GM12878 (cell line): ENCODE measurements around the gene NEO1. TPM values are rescaled to one million over a fixed set of nuclear protein-coding genes. Genes with fewer than 3 reads are reported as not detected.

Source experiments
- ATAC-seq: fragments of 200-7000 bp; cut with Tn5 transposase; 3 replicates; pipeline ENCODE4 v1.9.1; 2020; ENCODE audit warnings: mild to moderate bottlenecking, moderate library complexity
- BruUV-seq: library from RNA; stranded (reverse); fragments of 400-500 nt; replicated peaks from 2 replicates; lab custom pipeline; 2021; lab: Mats Ljungman, UMichigan
- CTCF ChIA-PET: fragments of 300-600 bp; sonication (Branson Sonifier 250); formaldehyde crosslinking; extraction: SDS; loops from one replicate; lab custom pipeline; 2021; ENCODE audit warnings: inconsistent platforms; lab: Yijun Ruan, JAX
- POLR2A ChIA-PET: fragments of 350-600 bp; formaldehyde crosslinking; extraction: SDS; loops from one replicate; lab custom pipeline; 2021; ENCODE audit warnings: inconsistent platforms; lab: Charles Lee
- RAD21 ChIA-PET: fragments of 300-600 bp; sonication (Branson Sonifier 250); formaldehyde crosslinking; loops from one replicate; lab custom pipeline; 2023; ENCODE audit warnings: antibody characterized with exemption; ENCODE audit not compliant: unreplicated experiment; lab: Charles Lee
- SMC1A ChIA-PET: fragments of 300-600 bp; sonication (Branson Sonifier 250); formaldehyde crosslinking; loops from one replicate; lab custom pipeline; 2023; ENCODE audit not compliant: unreplicated experiment, uncharacterized antibody; lab: Charles Lee
- DNase-seq: peaks from one replicate; pipeline ENCODE4 v3.0.0-alpha.2; 2011; ENCODE audit warnings: low read depth, low spot score
- FAIRE-seq: peaks from 3 replicates; lab custom pipeline; 2011; peaks lifted over from hg19 to GRCh38; lab: Jason Lieb, UNC
- H2AFZ ChIP-seq: 2 replicates; pipeline ENCODE4 v1.6.0; 2011; ENCODE audit warnings: low read depth, low read length, control low read depth; ENCODE audit not compliant: control insufficient read depth
- H3K27ac ChIP-seq: 2 replicates; pipeline ENCODE4 v1.5.1; 2011; ENCODE audit warnings: control low read depth; ENCODE audit not compliant: control insufficient read depth, insufficient read depth
- H3K27me3 ChIP-seq, 2 experiments: replicated peaks in 1 of 2; 2 replicates each; pipeline versions ENCODE4 v1.6.0 to v1.6.1; 2011; ENCODE audit warnings: low read length in 1 of 2; ENCODE audit not compliant: control insufficient read depth in 2 of 2, insufficient read depth in 2 of 2
- H3K36me3 ChIP-seq, 2 experiments: 2 replicates each; pipeline ENCODE4 v1.5.1; 2011; ENCODE audit warnings: low read length in 1 of 2; ENCODE audit not compliant: control insufficient read depth in 2 of 2, insufficient read depth in 2 of 2
- H3K4me1 ChIP-seq: 2 replicates; pipeline ENCODE4 v1.6.1; 2011; ENCODE audit warnings: mild to moderate bottlenecking, low read length, moderate library complexity, mixed read lengths; ENCODE audit not compliant: control insufficient read depth, insufficient read depth
- H3K4me2 ChIP-seq: 2 replicates; pipeline ENCODE4 v1.6.0; 2011; ENCODE audit warnings: control low read depth; ENCODE audit not compliant: control insufficient read depth, insufficient read depth
- H3K4me3 ChIP-seq: fragments of 200-600 bp; sonication (generic); 2 replicates; pipeline ENCODE4 v1.5.1; 2016
- H3K79me2 ChIP-seq: 2 replicates; pipeline ENCODE4 v1.6.0; 2011; ENCODE audit warnings: low read length; ENCODE audit not compliant: control insufficient read depth, insufficient read depth
- H3K9ac ChIP-seq: 2 replicates; pipeline ENCODE4 v1.8.0; 2011; ENCODE audit warnings: low read length, control low read depth, mixed read lengths; ENCODE audit not compliant: control insufficient read depth, insufficient read depth
- H3K9me3 ChIP-seq: replicated peaks from 3 replicates; pipeline ENCODE4 v1.5.1; 2011; ENCODE audit warnings: mild to moderate bottlenecking, low read length; ENCODE audit not compliant: control insufficient read depth, insufficient read depth
- H4K20me1 ChIP-seq: 2 replicates; pipeline ENCODE4 v1.6.0; 2011; ENCODE audit not compliant: control insufficient read depth, insufficient read depth
- BHLHE40 ChIP-seq, 2 experiments: fragments of 450-650 bp in 1 of 2; IDR thresholded peaks; 2 replicates each; pipeline ENCODE4 v1.6.1; 2011 to 2017; ENCODE audit warnings: low read depth in 2 of 2, borderline replicate concordance in 1 of 2, improper control_type of control experiment in 1 of 2, low read length in 1 of 2, mild to moderate bottlenecking in 1 of 2
- CBX5 ChIP-seq: sonication (generic); IDR thresholded peaks from 2 replicates; pipeline ENCODE4 v1.6.1; 2016; ENCODE audit warnings: low read depth, moderate library complexity, mild to moderate bottlenecking, inconsistent platforms
- CEBPB ChIP-seq, 2 experiments: fragments of 150-350 bp in 1 of 2; IDR thresholded peaks; 2 replicates each; pipeline ENCODE4 v1.6.1; 2012 to 2014; ENCODE audit warnings: low read depth in 2 of 2, low read length in 2 of 2, borderline replicate concordance in 1 of 2, inconsistent platforms in 1 of 2
- CREM ChIP-seq: IDR thresholded peaks from 2 replicates; pipeline ENCODE4 v1.6.1; 2014; ENCODE audit warnings: antibody characterized with exemption, low read depth
- E2F8 ChIP-seq: fragments of 450-650 bp; IDR thresholded peaks from 2 replicates; pipeline ENCODE4 v1.6.1; 2018; ENCODE audit warnings: mild to moderate bottlenecking, low read depth, moderate library complexity; ENCODE audit not compliant: partially characterized antibody
- IKZF1 ChIP-seq: fragments of 450-650 bp; conservative IDR thresholded peaks from 2 replicates; pipeline ENCODE4 v1.6.1; 2017; ENCODE audit warnings: antibody characterized with exemption, mild to moderate bottlenecking
- IKZF2 ChIP-seq, 2 experiments: fragments of 450-650 bp; IDR thresholded peaks; 2 replicates each; pipeline ENCODE4 v1.6.1; 2017; ENCODE audit warnings: mild to moderate bottlenecking in 2 of 2, moderate library complexity in 2 of 2
- LARP7 ChIP-seq: fragments of 450-650 bp; IDR thresholded peaks from 2 replicates; pipeline ENCODE4 v1.6.1; 2017; ENCODE audit warnings: mild to moderate bottlenecking
- MEF2B ChIP-seq: fragments of 450-650 bp; IDR thresholded peaks from 2 replicates; pipeline ENCODE4 v1.6.1; 2018; ENCODE audit warnings: mild to moderate bottlenecking, moderate library complexity; ENCODE audit not compliant: partially characterized antibody, poor library complexity, severe bottlenecking
- MTA3 ChIP-seq: IDR thresholded peaks from 2 replicates; pipeline ENCODE4 v1.6.1; 2012; ENCODE audit warnings: low read length, inconsistent platforms, borderline replicate concordance
- NRF1 ChIP-seq: conservative IDR thresholded peaks from 2 replicates; pipeline ENCODE4 v1.6.1; 2011; ENCODE audit warnings: mild to moderate bottlenecking, low read depth, low read length, improper control_type of control experiment
- SMAD1 ChIP-seq: fragments of 450-650 bp; IDR thresholded peaks from 2 replicates; pipeline ENCODE4 v1.6.1; 2018; ENCODE audit warnings: mild to moderate bottlenecking, low read depth; ENCODE audit not compliant: partially characterized antibody
- SREBF2 ChIP-seq: IDR thresholded peaks from 2 replicates; pipeline ENCODE4 v1.6.1; 2012; ENCODE audit warnings: mild to moderate bottlenecking, low read length
- SUPT20H ChIP-seq: IDR thresholded peaks from 2 replicates; pipeline ENCODE4 v1.6.1; 2011; ENCODE audit warnings: low read depth, mild to moderate bottlenecking, low read length, moderate library complexity, borderline replicate concordance; ENCODE audit not compliant: control insufficient read depth
- YBX1 ChIP-seq: fragments of 450-650 bp; IDR thresholded peaks from 2 replicates; pipeline ENCODE4 v1.6.1; 2016; ENCODE audit warnings: antibody characterized with exemption
- YY1 ChIP-seq: IDR thresholded peaks from 2 replicates; pipeline ENCODE4 v1.6.1; 2011; ENCODE audit warnings: low read depth, mild to moderate bottlenecking, low read length
- ZBED1 ChIP-seq: IDR thresholded peaks from 2 replicates; pipeline ENCODE4 v1.6.1; 2016; ENCODE audit warnings: borderline replicate concordance
- ZBTB40 ChIP-seq: fragments of 450-650 bp; IDR thresholded peaks from 2 replicates; pipeline ENCODE4 v1.6.1; 2016; ENCODE audit warnings: mild to moderate bottlenecking, moderate library complexity, borderline replicate concordance
- ZNF24 ChIP-seq: fragments of 450-650 bp; IDR thresholded peaks from 2 replicates; pipeline ENCODE4 v1.6.1; 2017; ENCODE audit warnings: antibody characterized with exemption, mild to moderate bottlenecking
- WGBS: methylation state at CpG from one replicate; pipeline ENCODE4 v1.1.6; 2016; ENCODE audit warnings: low lambda C conversion rate; ENCODE audit not compliant: insufficient replicate concordance, insufficient coverage; ENCODE audit errors: missing lambda C conversion rate; 5-methylcytosine and 5-hydroxymethylcytosine counted together
- in situ Hi-C: fragments of 300-500 bp; cut with MboI; formaldehyde crosslinking; loops from 9 replicates; pipeline ENCODE4 v1.14.3; 2018; ENCODE audit warnings: mixed read lengths
- intact Hi-C: fragments of 100-400 bp; cut with micrococcal nuclease; formaldehyde crosslinking; loops from one replicate; pipeline ENCODE4 v1.14.2; 2022; ENCODE audit not compliant: unreplicated experiment
- polyA plus RNA-seq, 11 experiments: library from polyadenylated mRNA; depleted of rRNA in 4 of 11; unstranded in 6 of 11; stranded (reverse) in 5 of 11; fragments of >200 nt; fragmentation: Nextera tagmentation in 4 of 11; fragmentation: Illumina TruSeq in 1 of 11; extraction: Ambion mirVana in 4 of 11; extraction: Trizol in 1 of 11; gene quantifications; 1 replicate in 1 of 11; 2 replicates in 10 of 11; pipeline versions ENCODE4 v1.2.1 to v1.2.3, GENCODE V29; 2011 to 2016; ENCODE audit warnings: inconsistent platforms in 2 of 11, missing spikeins in 2 of 11, low read depth in 1 of 11
- total RNA-seq, 4 experiments: library from RNA; depleted of rRNA in 3 of 4; stranded (reverse); fragments of >200 nt in 3 of 4; fragmentation: Illumina TruSeq in 1 of 4; extraction: Trizol in 1 of 4; gene quantifications; 2 replicates each; pipeline versions ENCODE4 v1.2.1 to v1.2.3, GENCODE V29; 2013 to 2021

NEO1 gene
- total and polyA plus RNA-seq, 10 of the 15 experiments (the other 5 are each of a cell fraction or from before 2014, with no cell fraction given): 0.03 to 2.0 (median 0.32) TPM

GRCh38 chr15:73069109-73069508, 16.8 kb downstream of the NEO1 start (continued):
- no peak for TF ChIP-seq SUPT20H

- Histone ChIP-seq H3K79me2 (no peaks in the 10 kb centered on the region), H3K9me3 (no peaks in the 10 kb centered on the region), H3K27ac (no peak overlapping the region), H2AFZ (no peak overlapping the region), H3K4me2 (no peak overlapping the region), H4K20me1 (no peaks in the 10 kb centered on the region), H3K9ac (no peak overlapping the region)
- no TSS peak for BruUV-seq
- 96% methylated on average over 3 of the region's 3 CpGs for WGBS
- DNase-seq: no peak
- intact Hi-C loops: no loop called here
- ChIA-PET POLR2A (no interaction called here), RAD21 (no interaction called here)
- in situ Hi-C loops: no loop called here
- TF ChIP-seq YY1: no peak
- TF ChIP-seq MEF2B: no peak
- no peak for TF ChIP-seq LARP7
- TF ChIP-seq IKZF1: no peak
- TF ChIP-seq CBX5: no peak
- TF ChIP-seq ZBTB40: no peak
- no peak for TF ChIP-seq CEBPB (IDR thresholded peaks at IDR 0.05; ENCODE audit: borderline replicate concordance in 1 of 2, low read depth in 2 of 2, low read length in 2 of 2)
- no peak for TF ChIP-seq E2F8
- TF ChIP-seq CREM: no peak
- no peak for TF ChIP-seq YBX1
- no peak for TF ChIP-seq MTA3
- no peak for TF ChIP-seq SREBF2
- no peak for TF ChIP-seq NRF1
- TF ChIP-seq ZNF24: no peak
- no peak for TF ChIP-seq ZBED1
- no peak for TF ChIP-seq IKZF2 (IDR thresholded peaks at IDR 0.05)
- no peak for TF ChIP-seq BHLHE40 (IDR thresholded peaks at IDR 0.05; ENCODE audit: borderline replicate concordance in 1 of 2, low read depth in 2 of 2, low read length in 1 of 2)
- no peak for TF ChIP-seq SMAD1
- TF ChIP-seq, all 136 proteins: peak for 0
- SMC1A ChIA-PET: no interaction called here
- Histone ChIP-seq H3K4me3 (no peak overlapping the region), H3K4me1 (no peaks in the 10 kb centered on the region), H3K36me3 (no peaks in the 10 kb centered on the region), H3K27me3 (no peaks in the 10 kb centered on the region)
- FAIRE-seq (no peak), ATAC-seq (no peak)
- CTCF ChIA-PET: no interaction called here
Measured at GRCh38 chr15:73072894-73073293, 20.6 kb downstream of the NEO1 start.
